Fibroblast of villous mesenchyme (primary cell): ENCODE data around the gene AP1S3. TPM values are rescaled to one million over a fixed set of nuclear protein-coding genes. Genes with fewer than 3 reads are reported as not detected.

Source experiments
- DNase-seq: peaks from one replicate; pipeline ENCODE4 v3.0.0-alpha.2; 2010; ENCODE audit warnings: low read depth
- H3K4me3 ChIP-seq: 2 replicates; pipeline ENCODE4 v1.5.1; 2011; ENCODE audit warnings: low read depth, mild to moderate bottlenecking, low read length
- total RNA-seq: library from RNA; depleted of rRNA; stranded (reverse); fragments of >200 nt; gene quantifications from 2 replicates; pipeline ENCODE4 v1.2.3, GENCODE V29; 2012
- TF ChIP-seq, protein P1 (sequence below): IDR thresholded peaks from 2 replicates; pipeline ENCODE4 v1.5.1; 2012; ENCODE audit warnings: low read depth, mild to moderate bottlenecking, low read length; ENCODE audit not compliant: insufficient read depth

The AP1S3 gene
- total RNA-seq, 1 donor: 4.7 TPM

DNA sequence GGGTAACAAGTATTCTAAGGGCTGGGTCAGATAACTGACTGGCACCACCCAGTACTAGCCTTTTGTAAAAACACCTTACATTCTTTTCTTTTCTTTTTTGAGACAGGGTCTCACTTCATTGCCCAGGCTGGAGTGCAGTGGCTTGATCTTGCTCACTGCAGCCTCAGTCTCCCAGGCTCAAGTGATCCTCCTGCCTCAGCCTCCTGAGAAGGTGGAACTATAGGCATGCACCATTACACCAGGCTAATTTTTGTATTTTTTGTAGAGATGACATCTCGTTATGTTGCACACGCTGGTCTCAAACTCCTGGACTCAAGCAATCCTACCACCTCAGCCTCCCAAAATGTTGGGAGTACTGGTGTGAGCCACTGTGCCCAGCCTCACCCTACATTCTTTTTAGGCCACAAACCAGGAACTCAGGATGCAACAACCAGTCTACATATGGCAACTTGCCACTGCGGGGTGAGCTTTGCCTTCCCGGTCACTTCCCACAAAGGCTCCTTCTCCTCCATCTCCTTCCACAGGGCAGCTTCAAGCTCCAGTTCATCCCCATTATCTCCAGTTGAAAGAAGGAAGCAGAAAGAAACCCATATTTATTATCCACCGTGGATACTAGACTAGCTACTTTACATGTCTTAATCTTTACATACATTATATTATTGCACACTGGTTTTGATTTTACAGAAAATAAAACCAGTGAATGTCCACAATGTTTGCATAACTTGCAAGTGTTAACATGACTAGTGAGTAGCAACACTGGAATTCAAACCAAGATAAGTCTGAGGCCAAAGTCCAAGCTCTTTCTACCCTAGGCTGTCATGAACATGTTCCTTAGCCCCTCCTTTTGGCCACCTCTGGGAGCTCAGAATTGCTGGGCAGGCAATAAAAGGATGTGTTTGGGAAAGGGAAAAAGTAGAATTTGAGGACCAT is 23.7 kb upstream of the AP1S3 start:
- no peak overlapping the region for H3K4me3 ChIP-seq
- TF ChIP-seq, protein P1, sequence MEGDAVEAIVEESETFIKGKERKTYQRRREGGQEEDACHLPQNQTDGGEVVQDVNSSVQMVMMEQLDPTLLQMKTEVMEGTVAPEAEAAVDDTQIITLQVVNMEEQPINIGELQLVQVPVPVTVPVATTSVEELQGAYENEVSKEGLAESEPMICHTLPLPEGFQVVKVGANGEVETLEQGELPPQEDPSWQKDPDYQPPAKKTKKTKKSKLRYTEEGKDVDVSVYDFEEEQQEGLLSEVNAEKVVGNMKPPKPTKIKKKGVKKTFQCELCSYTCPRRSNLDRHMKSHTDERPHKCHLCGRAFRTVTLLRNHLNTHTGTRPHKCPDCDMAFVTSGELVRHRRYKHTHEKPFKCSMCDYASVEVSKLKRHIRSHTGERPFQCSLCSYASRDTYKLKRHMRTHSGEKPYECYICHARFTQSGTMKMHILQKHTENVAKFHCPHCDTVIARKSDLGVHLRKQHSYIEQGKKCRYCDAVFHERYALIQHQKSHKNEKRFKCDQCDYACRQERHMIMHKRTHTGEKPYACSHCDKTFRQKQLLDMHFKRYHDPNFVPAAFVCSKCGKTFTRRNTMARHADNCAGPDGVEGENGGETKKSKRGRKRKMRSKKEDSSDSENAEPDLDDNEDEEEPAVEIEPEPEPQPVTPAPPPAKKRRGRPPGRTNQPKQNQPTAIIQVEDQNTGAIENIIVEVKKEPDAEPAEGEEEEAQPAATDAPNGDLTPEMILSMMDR: peak; percentile 12
- DNase-seq: peak; percentile 88

DNA sequence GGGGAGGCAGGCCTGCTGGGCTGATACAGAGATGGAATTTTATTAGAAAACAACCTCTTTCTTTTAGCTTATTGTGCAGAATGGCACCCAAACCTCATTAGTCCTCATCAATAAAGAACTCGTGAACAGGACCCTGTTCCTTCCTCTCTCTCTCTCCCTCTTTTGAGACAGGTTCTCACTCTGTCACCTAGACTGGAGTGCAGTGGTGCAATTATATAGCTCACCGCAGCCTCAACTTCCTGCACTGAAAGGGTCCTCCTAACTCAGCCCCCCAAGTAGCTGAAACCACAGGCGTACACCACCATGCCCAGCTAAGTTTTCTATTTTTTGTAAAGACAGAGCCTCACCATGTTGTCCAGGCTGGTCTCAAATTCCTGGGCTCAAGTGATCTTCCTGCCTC is 21.7 kb upstream of the AP1S3 start:
- DNase-seq: no peak
- TF ChIP-seq, protein P1: no peak
- H3K4me3 ChIP-seq: no peak overlapping the region

DNA sequence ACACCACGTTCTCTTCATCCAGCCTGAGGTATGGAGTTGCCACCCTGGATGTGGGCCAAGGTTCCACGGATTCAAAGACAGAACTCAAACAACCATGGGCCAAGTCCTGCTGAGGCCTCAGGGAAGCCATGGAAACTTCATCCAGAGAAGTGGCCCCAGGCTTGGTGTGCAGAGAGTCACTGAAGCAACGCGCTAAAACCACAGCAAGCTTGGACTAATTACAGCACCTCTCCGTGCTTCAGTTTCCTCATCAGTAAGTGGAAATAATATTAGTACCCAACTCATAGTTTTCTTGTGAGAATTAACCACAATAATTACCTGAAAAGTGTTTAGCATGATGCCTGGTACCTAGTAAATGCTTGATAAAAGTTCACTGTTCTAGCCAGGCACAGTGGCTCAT is 19.2 kb upstream of the AP1S3 start:
- TF ChIP-seq, protein P1: no peak
- no peak overlapping the region for H3K4me3 ChIP-seq
- no peak for DNase-seq

DNA sequence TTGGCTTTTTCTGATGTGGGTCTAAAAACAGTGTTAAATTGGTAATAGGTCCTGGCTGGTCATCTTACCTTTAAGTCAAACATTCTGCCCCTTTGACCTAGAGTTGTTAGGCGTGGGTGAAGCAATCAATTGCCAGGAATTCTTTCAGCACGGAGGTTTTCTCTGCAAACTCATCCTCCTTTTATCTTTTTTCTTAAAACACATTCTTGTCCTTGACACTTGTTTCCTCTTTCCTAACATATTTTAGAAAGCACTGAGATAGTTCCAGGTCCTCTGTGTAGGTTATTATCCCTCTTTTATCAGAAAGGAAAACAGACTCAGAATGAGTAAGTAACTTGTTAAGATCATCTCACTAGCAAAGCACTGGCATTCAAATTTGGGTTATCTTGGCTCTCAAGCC is 18.6 kb upstream of the AP1S3 start:
- peak; percentile 20 for DNase-seq
- no peak overlapping the region for H3K4me3 ChIP-seq
- TF ChIP-seq, protein P1: no peak

DNA sequence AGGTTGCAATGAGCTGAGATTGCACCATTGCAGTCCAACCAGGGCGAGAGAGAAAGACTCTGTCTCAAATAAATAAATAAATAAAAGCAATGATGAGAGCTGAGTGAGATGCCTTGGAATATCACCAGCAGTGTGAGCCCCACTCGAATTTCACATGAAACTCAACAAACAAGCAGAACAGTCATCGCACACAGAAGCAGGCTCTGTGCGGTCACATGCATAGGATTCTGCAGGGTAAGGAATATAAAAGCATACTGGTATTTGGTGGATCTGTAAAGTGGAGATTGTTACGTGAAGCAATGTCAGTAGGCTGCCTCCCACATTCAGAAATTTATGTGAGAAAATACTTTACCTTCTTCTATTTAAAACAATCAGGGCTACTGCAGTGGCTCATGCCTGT is 18.0 kb upstream of the AP1S3 start:
- TF ChIP-seq, protein P1: no peak
- DNase-seq: peak; percentile 38
- H3K4me3 ChIP-seq: no peak overlapping the region

DNA sequence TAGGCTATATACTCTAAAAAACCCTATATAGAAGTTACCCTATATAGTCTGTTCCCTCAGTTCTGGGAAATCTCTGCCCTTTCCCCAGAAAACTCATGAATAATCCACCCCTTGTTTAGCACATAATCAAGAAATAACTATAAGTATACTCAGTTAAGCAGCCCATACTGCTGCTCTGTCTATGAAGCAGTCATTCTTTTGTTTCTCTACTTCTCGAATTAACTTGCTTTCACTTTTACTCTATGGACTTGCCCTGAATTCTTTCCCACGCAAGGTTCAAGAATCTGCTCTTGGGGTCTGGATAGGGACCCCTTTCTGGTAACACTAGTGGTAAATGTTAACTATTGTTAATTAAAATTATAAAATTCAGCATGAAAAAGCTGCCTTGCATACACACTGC is 17.4 kb upstream of the AP1S3 start:
- DNase-seq: no peak
- TF ChIP-seq, protein P1: no peak
- no peak overlapping the region for H3K4me3 ChIP-seq
